GM19397 (cell line): ENCODE measurements around the gene KRTAP3-1.
"Not testable (repeated sequence)": the region's sequence is repeated elsewhere in the genome, so short reads cannot be mapped to it uniquely, and the experiment has no call there.

ENCODE experiments used
- ATAC-seq: cut with Tn5 transposase; IDR thresholded peaks from one replicate; pipeline ENCODE4 v1.9.1; 2021; ENCODE audit warnings: mild to moderate bottlenecking, moderate library complexity; ENCODE audit not compliant: unreplicated experiment

The KRTAP3-1 gene

GRCh38 chr17:41016578-41017215 is 7.8 kb upstream of the KRTAP3-1 start:
- ATAC-seq, result no peak

- ATAC-seq, result no peak
Observed at GRCh38 chr17:41015454-41015853, 6.5 kb upstream of the KRTAP3-1 start.

- ATAC-seq, result no peak
Observed at GRCh38 chr17:41013606-41014005, 4.7 kb upstream of the KRTAP3-1 start.

DNA sequence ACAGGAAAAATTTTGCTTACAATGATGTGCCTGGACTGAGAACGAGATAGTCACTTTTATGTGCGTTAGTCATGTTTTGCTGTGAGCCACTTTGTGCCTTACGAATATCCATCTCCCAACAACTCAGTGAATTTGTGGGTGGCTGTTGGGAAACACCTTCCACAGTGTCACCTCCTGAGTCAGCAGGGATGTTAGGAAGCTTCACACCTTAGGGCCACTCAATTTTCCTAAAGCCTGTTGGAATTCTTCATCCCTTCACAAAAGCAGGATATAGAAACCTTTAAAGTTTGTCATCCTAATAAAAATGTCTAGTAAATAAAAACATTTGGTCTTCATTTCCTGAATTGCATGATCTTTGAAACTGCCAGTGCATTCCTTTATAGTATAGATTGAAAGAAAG is 4.3 kb upstream of the KRTAP3-1 start:
- no peak for ATAC-seq

DNA sequence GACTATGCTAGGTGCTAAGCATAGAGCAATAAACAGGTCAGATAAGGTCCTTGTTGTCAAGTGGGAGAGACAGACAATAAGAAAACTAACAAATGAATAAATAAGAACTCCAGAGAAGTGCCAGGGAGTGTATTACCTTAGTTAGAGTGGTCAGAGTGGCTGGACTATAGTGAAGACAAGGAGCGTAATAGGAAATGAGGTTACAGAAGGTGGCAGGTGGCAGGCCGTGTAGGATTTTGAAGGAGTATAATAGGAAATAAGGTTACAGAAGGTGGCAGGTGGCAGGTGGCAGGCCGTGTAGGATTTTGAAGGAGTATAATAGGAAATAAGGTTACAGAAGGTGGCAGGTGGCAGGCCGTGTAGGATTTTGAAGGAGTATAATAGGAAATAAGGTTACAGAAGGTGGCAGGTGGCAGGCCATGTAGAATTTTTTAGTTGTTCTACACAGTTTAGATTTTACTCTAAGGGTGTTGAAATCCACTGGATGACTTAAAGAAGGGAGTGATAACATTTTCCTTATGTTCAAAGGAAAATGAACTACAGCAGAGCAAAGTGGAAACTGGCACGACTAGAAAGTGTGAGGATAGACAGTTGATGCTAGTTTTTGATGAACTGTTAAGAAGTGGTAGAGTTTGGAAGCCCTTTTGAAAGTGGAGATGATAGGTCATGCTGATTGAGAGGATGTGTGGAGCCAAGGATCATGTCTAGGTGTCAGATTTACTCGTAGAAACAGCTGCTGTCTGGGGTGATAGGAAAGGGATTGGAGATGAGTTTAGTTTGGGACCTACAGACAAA is 3.6 kb upstream of the KRTAP3-1 start:
- no peak for ATAC-seq

DNA sequence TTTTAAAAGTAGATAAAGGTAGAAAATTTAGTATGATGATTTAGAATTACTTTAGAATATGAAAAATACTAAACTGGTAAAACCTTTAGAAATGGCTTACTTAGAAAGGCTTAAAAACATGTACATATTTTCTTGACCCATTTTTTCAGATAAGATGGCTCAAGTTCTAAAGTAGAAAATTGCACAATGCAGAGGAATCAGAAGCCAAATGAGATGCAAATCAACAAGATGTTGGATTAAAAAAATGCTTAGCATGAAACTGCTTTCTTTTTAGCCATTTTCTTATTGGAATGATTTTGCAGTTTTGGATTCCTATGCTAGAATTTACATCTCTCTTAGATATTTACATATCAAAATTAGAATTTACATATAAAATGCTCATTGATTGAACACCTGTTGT is 1.5 kb upstream of the KRTAP3-1 start:
- no peak for ATAC-seq

- ATAC-seq, result no peak
Observed at GRCh38 chr17:41009936-41010335, 1.0 kb upstream of the KRTAP3-1 start.

- ATAC-seq, result no peak
Observed at GRCh38 chr17:41009301-41009760, 403 bp upstream of the KRTAP3-1 start.

DNA sequence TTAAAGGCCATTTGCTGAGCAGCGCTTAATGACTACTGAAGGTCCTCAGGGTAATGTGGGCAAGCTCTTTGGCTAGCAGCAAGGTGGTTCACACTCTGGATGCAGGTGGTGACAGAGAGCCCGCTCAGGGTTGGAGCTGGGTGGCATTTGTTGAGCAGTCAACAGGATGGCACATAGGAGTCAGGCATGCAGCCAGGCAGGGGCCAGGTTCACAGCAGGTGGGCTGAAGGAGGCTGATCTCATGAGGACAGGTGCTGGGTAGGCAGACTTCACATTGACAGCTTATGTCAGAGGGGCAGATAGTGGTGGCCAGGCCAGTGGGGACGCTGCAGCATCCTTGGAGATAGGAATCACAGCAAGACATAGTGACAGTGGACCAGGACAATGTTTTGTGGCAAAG is 4.5 kb downstream of the KRTAP3-1 start:
- ATAC-seq, result no peak

GRCh38 chr17:41003926-41004325 is 5.0 kb downstream of the KRTAP3-1 start:
- ATAC-seq, result no peak

- ATAC-seq, result no peak
Observed at GRCh38 chr17:41002814-41003213, 6.1 kb downstream of the KRTAP3-1 start.

- no peak for ATAC-seq
Observed at GRCh38 chr17:41001795-41002194, 7.1 kb downstream of the KRTAP3-1 start.

DNA sequence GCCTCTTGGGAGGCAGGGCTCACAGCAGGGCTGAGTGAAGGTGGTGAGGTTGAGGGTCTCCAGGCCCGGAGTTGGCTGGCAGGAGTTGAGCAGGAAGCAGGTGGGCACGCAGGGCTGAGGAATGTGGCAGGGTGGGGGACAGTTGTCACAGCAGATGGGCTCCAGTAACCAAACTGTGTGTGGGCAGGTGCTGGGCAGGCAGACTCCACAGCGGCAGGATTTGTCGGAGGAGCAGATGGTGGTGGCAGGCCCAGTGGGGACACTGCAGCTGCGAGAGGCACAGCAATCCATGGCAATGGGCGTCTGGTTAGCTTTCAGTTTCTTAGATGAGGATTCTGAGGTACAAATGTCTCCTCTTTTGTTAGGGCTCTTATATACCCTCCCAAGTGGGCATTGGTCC is 9.4 kb downstream of the KRTAP3-1 start, which contains the start of gene KRTAP3-2:
Gene KRTAP3-2 (minus strand): TSS at position 344 of the 400 bp plus-strand sequence. CDS start 53 bp downstream, at position 291.
- not testable (repeated sequence) for ATAC-seq

DNA sequence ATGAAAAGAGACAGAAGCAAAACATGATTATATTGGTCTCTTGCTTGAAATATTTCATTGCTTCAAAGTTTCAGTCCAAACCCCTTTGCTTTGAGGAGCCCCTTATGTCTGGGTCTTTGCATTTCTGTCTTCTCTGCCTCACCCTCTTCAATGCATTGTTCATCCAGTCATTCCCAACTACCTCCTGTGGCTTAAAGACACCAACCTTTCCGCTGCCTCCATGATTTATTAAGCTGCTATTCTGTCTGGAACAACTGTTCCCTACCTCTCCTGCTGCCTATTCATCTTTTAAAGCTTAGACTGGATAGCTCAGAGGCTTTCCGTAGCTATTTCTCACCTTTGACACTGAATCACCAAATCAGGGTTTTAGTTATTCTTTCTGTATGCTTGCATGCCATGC is 11.6 kb downstream of the KRTAP3-1 start:
- no peak for ATAC-seq

DNA sequence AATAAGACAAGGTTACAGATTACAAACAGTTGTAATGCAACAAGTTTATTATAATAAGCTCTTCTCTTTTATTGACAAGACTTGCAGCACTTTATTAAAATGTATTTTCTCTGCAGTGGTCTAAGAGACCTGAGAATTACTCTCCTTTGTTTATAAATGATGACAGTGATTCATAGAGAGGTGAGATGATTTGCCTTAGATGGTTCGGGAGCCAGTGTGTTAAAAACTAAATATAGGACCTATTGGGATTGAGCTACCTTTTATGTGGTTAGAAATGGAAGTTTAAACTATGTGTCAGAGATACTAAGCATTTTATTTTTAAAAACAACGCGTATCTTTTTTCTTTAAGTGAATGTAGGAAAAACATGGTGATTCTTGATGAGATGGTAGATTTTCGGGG is 12.1 kb downstream of the KRTAP3-1 start:
- ATAC-seq, result no peak

DNA sequence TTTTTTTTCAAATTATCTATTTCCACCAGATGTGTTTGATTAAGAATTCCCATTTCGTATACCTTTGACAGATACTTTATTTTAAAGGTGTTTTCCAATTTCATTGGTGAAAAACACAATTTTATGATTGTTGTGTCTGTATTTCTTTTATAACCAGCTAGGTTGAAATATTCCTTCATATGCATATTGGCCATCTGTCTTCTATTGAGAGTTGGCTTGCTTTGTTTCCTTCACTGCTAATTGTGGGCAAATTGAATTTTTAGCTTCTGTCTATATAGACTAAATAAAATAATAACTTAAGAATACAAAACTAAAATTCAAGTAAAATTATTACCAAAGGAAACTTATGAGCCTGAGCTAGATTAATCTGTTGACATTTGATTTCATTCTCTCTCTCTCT is 13.8 kb downstream of the KRTAP3-1 start:
- ATAC-seq, result no peak

GRCh38 chr17:40993839-40994238 is 15.1 kb downstream of the KRTAP3-1 start, which contains the start of gene KRTAP3-3:
Gene KRTAP3-3 (minus strand): TSS chr17:40994164. CDS start chr17:40994097, 67 bp downstream.
- no peak for ATAC-seq

- ATAC-seq, result no peak
Observed at GRCh38 chr17:40993084-40993483, 15.8 kb downstream of the KRTAP3-1 start.

DNA sequence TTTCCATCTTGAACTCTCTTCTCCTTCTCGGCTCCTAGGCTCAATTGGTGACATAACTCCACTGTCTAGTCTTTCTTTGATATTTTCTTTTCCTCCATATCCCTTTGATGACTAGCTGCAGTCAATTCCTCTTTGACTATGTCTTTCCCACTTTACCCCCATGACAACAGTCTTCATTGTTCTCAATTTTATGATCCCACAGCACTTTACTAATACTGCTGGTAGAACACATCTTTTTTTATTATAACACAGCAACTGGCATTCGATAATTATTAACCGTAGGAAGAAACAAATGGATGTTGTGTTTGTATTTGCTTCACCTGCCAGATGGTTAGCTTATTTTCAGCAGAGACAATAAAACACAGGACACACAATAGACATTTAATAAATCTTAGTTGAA is 16.3 kb downstream of the KRTAP3-1 start:
- no peak for ATAC-seq

- ATAC-seq, result no peak
Observed at GRCh38 chr17:40986920-40987319, 22.0 kb downstream of the KRTAP3-1 start.

- ATAC-seq, result no peak
Observed at GRCh38 chr17:40984226-40984625, 24.7 kb downstream of the KRTAP3-1 start, which contains the start of gene KRT40. Gene KRT40 (minus strand): TSS chr17:40984326. CDS start chr17:40984273, 53 bp downstream.

DNA sequence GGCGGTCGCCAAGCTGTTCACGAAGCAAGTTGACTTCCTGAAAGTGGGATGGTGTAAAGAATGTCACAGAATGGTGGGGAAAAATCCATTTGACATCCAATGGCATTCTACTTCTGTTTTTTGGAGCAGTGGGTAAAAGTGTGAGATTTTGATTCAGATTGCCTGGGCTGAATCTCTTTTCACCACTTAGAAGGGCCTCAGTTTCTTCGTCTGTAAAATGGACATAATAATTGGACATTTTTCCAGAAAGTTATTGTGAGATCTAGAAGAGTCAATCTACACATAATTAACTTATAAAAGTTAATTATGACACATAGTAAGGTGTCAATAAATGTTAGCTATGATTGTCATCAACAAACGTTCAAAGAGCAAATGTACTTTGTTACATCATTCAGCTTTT is 27.8 kb downstream of the KRTAP3-1 start:
- ATAC-seq, result no peak
